Cardiac muscle cell (in vitro differentiated cells and primary cell): ENCODE results near the gene HDDC2. TPM values are rescaled to one million over a fixed set of nuclear protein-coding genes. Genes with fewer than 3 reads are reported as not detected.

ENCODE experiments used
- DNase-seq, 2 donors: peaks; one replicate each; pipeline versions ENCODE4 v3.0.0 to v3.0.0-alpha.2; 2010 to 2017; ENCODE audit warnings: low read depth in 1 of 2, low spot score in 1 of 2
- H3K27ac ChIP-seq: fragments of 200-600 bp; sonication (generic); 2 replicates; pipeline ENCODE4 v1.5.1; 2016
- H3K27me3 ChIP-seq: fragments of 200-600 bp; sonication (generic); 2 replicates; pipeline ENCODE4 v1.6.0; 2016; ENCODE audit warnings: control low read depth
- H3K36me3 ChIP-seq: fragments of 200-600 bp; sonication (generic); 2 replicates; pipeline ENCODE4 v1.5.1; 2016; ENCODE audit warnings: control low read depth
- H3K4me1 ChIP-seq: fragments of 200-600 bp; sonication (generic); 2 replicates; pipeline ENCODE4 v1.8.1; 2017; ENCODE audit warnings: low read depth, mild to moderate bottlenecking, mixed run types
- H3K4me3 ChIP-seq: fragments of 200-600 bp; sonication (generic); 2 replicates; pipeline ENCODE4 v1.5.1; 2016; ENCODE audit warnings: mild to moderate bottlenecking
- H3K9me3 ChIP-seq: fragments of 200-600 bp; sonication (generic); 2 replicates; pipeline ENCODE4 v1.5.1; 2017; ENCODE audit warnings: low read depth, mild to moderate bottlenecking, control low read depth
- CTCF ChIP-seq: IDR thresholded peaks from 2 replicates; pipeline ENCODE4 v1.5.1; 2012; ENCODE audit warnings: low read depth, mild to moderate bottlenecking, low read length
- polyA plus RNA-seq: library from polyadenylated mRNA; unstranded; fragments of >200 nt; fragmentation: Nextera tagmentation; extraction: Ambion mirVana; gene quantifications from 2 replicates; pipeline ENCODE4 v1.2.1, GENCODE V29; 2016
- total RNA-seq: library from RNA; depleted of rRNA; stranded (reverse); fragments of >200 nt; gene quantifications from 2 replicates; pipeline ENCODE4 v1.2.3, GENCODE V29; 2016

HDDC2 gene
- total and polyA plus RNA-seq, 2 experiments from 2014 or later, result 107 to 169 TPM

- no peaks in the 10 kb centered on the region for H3K36me3 ChIP-seq
- no peak overlapping the region for H3K4me3 ChIP-seq
- no peaks in the 10 kb centered on the region for H3K9me3 ChIP-seq
- no peak for TF ChIP-seq CTCF
- H3K27me3 ChIP-seq, result no peaks in the 10 kb centered on the region
- no peaks in the 10 kb centered on the region for H3K4me1 ChIP-seq
- no peak for DNase-seq
- H3K27ac ChIP-seq, result no peak overlapping the region
These were observed 32.3 kb downstream of the HDDC2 start for GRCh38 chr6:125269328-125269985.

- Histone ChIP-seq H3K36me3 (no peaks in the 10 kb centered on the region), H3K27ac (no peak overlapping the region), H3K4me3 (no peak overlapping the region), H3K27me3 (no peaks in the 10 kb centered on the region), H3K9me3 (no peaks in the 10 kb centered on the region), H3K4me1 (no peaks in the 10 kb centered on the region)
- no peak for TF ChIP-seq CTCF
- DNase-seq, result no peak
These were observed 33.0 kb downstream of the HDDC2 start for GRCh38 chr6:125268765-125269164.

- no peaks in the 10 kb centered on the region for H3K9me3 ChIP-seq
- H3K4me3 ChIP-seq, result no peak overlapping the region
These were observed 33.8 kb downstream of the HDDC2 start for GRCh38 chr6:125267806-125268523.

GRCh38 chr6:125264476-125264875 lies 37.3 kb downstream of the HDDC2 start:
- no peaks in the 10 kb centered on the region for H3K36me3 ChIP-seq
- no peaks in the 10 kb centered on the region for H3K9me3 ChIP-seq
- TF ChIP-seq CTCF, result no peak
- no peaks in the 10 kb centered on the region for H3K4me1 ChIP-seq
- no peaks in the 10 kb centered on the region for H3K27me3 ChIP-seq
- DNase-seq, result no peak
- H3K4me3 ChIP-seq, result no peak overlapping the region
- no peak overlapping the region for H3K27ac ChIP-seq

More at GRCh38 chr6:125267806-125268523, 33.8 kb downstream of the HDDC2 start:
- DNase-seq, result peak in 1 of 2 donors; percentile 20
- no peaks in the 10 kb centered on the region for H3K4me1 ChIP-seq
- no peak for TF ChIP-seq CTCF
- H3K27me3 ChIP-seq, result no peaks in the 10 kb centered on the region
- no peak overlapping the region for H3K27ac ChIP-seq
- H3K36me3 ChIP-seq, result no peaks in the 10 kb centered on the region

- peak in 1 of 2 donors; percentile 51 for DNase-seq
- no peak overlapping the region for H3K4me3 ChIP-seq
- H3K36me3 ChIP-seq, result no peaks in the 10 kb centered on the region
- H3K4me1 ChIP-seq, result no peaks in the 10 kb centered on the region
- H3K27me3 ChIP-seq, result no peaks in the 10 kb centered on the region
- TF ChIP-seq CTCF, result no peak
- no peak overlapping the region for H3K27ac ChIP-seq
- H3K9me3 ChIP-seq, result no peaks in the 10 kb centered on the region
These were observed 39.5 kb downstream of the HDDC2 start for GRCh38 chr6:125262016-125263013.
